Measurements from ENCODE around the gene STMN3.

STMN3 gene

GRCh38 chr20:63635431-63636141, 17.6 kb downstream of the STMN3 start (continued):
- no peak for TF ChIP-seq ZNF518A (tag by site-specific recombination; conservative IDR thresholded peaks at IDR 0.05; ENCODE audit: low read depth)
- no peak for TF ChIP-seq KLF9 (tag by site-specific recombination; IDR thresholded peaks at IDR 0.05; ENCODE audit: low read depth)
- no peak for TF ChIP-seq ZNF366 (tag by site-specific recombination; conservative IDR thresholded peaks at IDR 0.05)
- TF ChIP-seq BCL11B (tag by site-specific recombination; IDR thresholded peaks at IDR 0.05; ENCODE audit: low read depth), result no peak
- no peak for TF ChIP-seq ZNF394 (tag by site-specific recombination; IDR thresholded peaks at IDR 0.05; ENCODE audit: borderline replicate concordance)
- no peak for TF ChIP-seq OSR2 (tag by site-specific recombination; IDR thresholded peaks at IDR 0.05)
- no peak for TF ChIP-seq ZBTB17 (tag by site-specific recombination; IDR thresholded peaks at IDR 0.05)
- no peak for TF ChIP-seq ZNF335 (tag by site-specific recombination; conservative IDR thresholded peaks at IDR 0.05)

GRCh38 chr20:63633732-63634131, 19.5 kb downstream of the STMN3 start:
- Histone ChIP-seq H3K4me3 (ENCODE audit: low read depth, low read length) (no peak overlapping the region), H3K4me1 (ENCODE audit: control insufficient read depth, insufficient read depth, low read length) (no peaks in the 10 kb centered on the region), H3K27ac (ENCODE audit: extremely low read depth, low read depth, low read length) (no peak overlapping the region), H3K36me3 (ENCODE audit: control insufficient read depth in 2 of 2, insufficient read depth in 1 of 2, low read length in 2 of 2) (no peaks in the 10 kb centered on the region), H3K9me3 (ENCODE audit: control insufficient read depth, insufficient read depth, low read depth, low read length) (no peaks in the 10 kb centered on the region)
- CTCF ChIA-PET, result no interaction called here
- POLR2A ChIA-PET, result no interaction called here
- TF ChIP-seq ZNF660 (tag by site-specific recombination; IDR thresholded peaks at IDR 0.05), result no peak
- TF ChIP-seq ZBTB7A (tag by site-specific recombination; IDR thresholded peaks at IDR 0.05; ENCODE audit: low read depth), result no peak
- no peak for TF ChIP-seq ZNF2 (tag by site-specific recombination; IDR thresholded peaks at IDR 0.05)
- TF ChIP-seq ZXDB (tag by site-specific recombination; IDR thresholded peaks at IDR 0.05), result no peak
- no peak for TF ChIP-seq ZBTB10 (tag by site-specific recombination; IDR thresholded peaks at IDR 0.05)
- TF ChIP-seq ZNF561 (tag by site-specific recombination; IDR thresholded peaks at IDR 0.05; ENCODE audit: borderline replicate concordance), result no peak
- no peak for TF ChIP-seq HIC1 (tag by site-specific recombination; IDR thresholded peaks at IDR 0.05)
- TF ChIP-seq ATF2 (tag by site-specific recombination; IDR thresholded peaks at IDR 0.05; ENCODE audit: low read depth), result no peak
- TF ChIP-seq ZFP69B (tag by site-specific recombination; IDR thresholded peaks at IDR 0.05), result no peak
- no peak for TF ChIP-seq KLF10 (tag by site-specific recombination; IDR thresholded peaks at IDR 0.05)
- TF ChIP-seq ZSCAN30 (tag by site-specific recombination; IDR thresholded peaks at IDR 0.05), result no peak
- no peak for TF ChIP-seq ZNF658 (tag by site-specific recombination; IDR thresholded peaks at IDR 0.05)
- no peak for TF ChIP-seq ZBTB8A (tag by site-specific recombination; IDR thresholded peaks at IDR 0.05)
- TF ChIP-seq ZNF629 (tag by site-specific recombination; IDR thresholded peaks at IDR 0.05), result no peak
- TF ChIP-seq SALL2 (tag by site-specific recombination; IDR thresholded peaks at IDR 0.05; ENCODE audit: borderline replicate concordance), result no peak
- TF ChIP-seq YY1 (tag by site-specific recombination; IDR thresholded peaks at IDR 0.05), result no peak
- no peak for TF ChIP-seq ZNF555 (tag by site-specific recombination; conservative IDR thresholded peaks at IDR 0.05)
- no peak for TF ChIP-seq ZFP41 (tag by site-specific recombination; IDR thresholded peaks at IDR 0.05; ENCODE audit: borderline replicate concordance)
- TF ChIP-seq ZNF394 (tag by site-specific recombination; IDR thresholded peaks at IDR 0.05; ENCODE audit: borderline replicate concordance), result no peak

Measured in HEK293 (cell line).